Measurements from ENCODE around the gene PARD6G.

The PARD6G gene

DNA sequence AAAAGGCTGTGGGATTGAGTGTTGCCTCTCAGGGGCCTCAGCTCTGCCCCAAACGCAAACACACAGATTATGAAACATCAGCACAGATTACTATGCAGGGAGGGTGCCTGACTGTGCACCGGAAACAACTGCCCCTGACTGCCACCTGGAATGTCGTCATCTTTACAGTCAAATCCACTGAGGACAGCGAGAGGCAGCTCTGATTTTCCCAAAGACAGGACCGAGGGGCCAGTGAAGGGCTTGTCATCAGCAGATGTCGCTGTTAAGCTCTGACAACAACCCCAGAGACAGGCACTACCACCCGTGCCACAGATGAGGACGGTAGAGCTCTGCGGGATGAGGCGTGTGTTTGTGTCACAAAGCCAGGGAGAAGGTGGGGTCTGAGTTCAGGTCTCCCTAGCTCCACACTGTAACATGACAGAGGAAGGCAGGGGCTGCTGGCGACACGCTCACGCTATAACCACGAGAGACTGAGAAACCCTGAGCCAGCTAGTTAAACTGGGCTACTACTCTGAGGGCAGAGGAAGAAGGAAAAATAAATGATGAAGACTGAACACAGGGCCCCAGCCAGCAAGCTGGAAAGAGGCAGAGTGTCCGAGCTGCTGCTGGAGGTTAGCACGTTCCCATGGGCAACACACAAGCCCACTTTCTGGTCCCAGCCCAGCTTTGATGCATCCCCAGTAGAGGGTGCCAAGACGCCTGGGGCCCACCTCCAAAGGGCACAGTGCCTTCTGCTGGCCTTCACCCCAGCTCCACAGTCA lies 47.0 kb downstream of the PARD6G start:
- TF ChIP-seq, protein P1, sequence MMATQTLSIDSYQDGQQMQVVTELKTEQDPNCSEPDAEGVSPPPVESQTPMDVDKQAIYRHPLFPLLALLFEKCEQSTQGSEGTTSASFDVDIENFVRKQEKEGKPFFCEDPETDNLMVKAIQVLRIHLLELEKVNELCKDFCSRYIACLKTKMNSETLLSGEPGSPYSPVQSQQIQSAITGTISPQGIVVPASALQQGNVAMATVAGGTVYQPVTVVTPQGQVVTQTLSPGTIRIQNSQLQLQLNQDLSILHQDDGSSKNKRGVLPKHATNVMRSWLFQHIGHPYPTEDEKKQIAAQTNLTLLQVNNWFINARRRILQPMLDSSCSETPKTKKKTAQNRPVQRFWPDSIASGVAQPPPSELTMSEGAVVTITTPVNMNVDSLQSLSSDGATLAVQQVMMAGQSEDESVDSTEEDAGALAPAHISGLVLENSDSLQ (IDR thresholded peaks at IDR 0.05), result no peak
- TF ChIP-seq ARNT (IDR thresholded peaks at IDR 0.05), result no peak
- no peak for TF ChIP-seq ELF4 (IDR thresholded peaks at IDR 0.05)
- no peak for TF ChIP-seq FOXM1 (IDR thresholded peaks at IDR 0.05; ENCODE audit: borderline replicate concordance)
- no peak for TF ChIP-seq ZNF384 (IDR thresholded peaks at IDR 0.05)
- TF ChIP-seq SP1 (IDR thresholded peaks at IDR 0.05), result no peak
- TF ChIP-seq LEF1 (IDR thresholded peaks at IDR 0.05; ENCODE audit: borderline replicate concordance), result no peak
- no peak for TF ChIP-seq SUZ12 (IDR thresholded peaks at IDR 0.05)
- CTCF ChIA-PET, result interaction anchor here (0.6 to 2.1 kb wide), 7 partner anchors 9 to 56 kb away, joined by 3 to 6 read pairs (median 3); no protein-coding TSS in a partner anchor
- POLR2A ChIA-PET, result no interaction called here
- peak; percentile 27 for DNase-seq (ENCODE audit: extremely low spot score)

DNA sequence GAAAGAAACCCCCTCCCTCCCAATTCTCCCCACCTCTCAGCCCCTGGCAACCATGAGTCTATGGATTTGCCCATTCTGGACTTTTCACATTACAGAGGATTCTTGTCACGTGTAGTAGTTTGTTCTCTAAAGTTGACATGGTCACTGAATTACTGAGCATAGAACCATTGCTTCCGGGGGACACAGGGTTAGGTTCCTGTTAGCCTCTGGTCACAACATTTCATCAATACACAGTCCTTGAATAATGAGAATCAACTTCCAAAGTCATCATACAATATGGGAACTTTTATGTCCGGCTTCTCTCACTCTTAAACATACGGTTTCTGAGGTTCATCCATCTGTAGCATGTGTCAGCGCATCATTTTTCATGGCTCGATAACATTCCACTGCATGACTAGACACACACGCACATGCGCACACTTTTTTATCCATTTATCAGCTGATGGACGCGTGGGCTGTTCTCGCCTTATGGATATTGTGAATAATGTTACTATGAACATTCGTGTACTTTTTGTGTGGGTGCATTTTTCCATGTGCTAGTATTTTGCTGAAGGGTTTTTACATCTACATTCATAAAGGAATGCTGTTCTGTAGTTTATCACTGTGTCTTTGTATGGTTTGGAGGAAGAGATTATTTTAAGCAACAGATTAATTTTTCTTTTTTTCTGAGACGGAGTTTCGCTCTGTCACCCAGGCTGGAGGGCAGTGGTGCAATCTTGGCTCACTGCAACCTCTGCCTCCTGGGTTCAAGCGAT lies 48.1 kb downstream of the PARD6G start:
- DNase-seq (ENCODE audit: extremely low spot score), result no peak
- ChIA-PET CTCF (interaction anchor here (1.0 to 1.2 kb wide), 2 partner anchors 14 to 32 kb away, joined by 3 to 5 read pairs; no protein-coding TSS in a partner anchor), POLR2A (no interaction called here)
- TF ChIP-seq LEF1 (IDR thresholded peaks at IDR 0.05; ENCODE audit: borderline replicate concordance) (no peak), ARNT (IDR thresholded peaks at IDR 0.05) (no peak), ELF4 (IDR thresholded peaks at IDR 0.05) (no peak), TARDBP (IDR thresholded peaks at IDR 0.05) (no peak), ZNF384 (IDR thresholded peaks at IDR 0.05) (no peak), HDGF (IDR thresholded peaks at IDR 0.05; ENCODE audit: borderline replicate concordance) (no peak), L3MBTL2 (conservative IDR thresholded peaks at IDR 0.05) (no peak), FOXM1 (IDR thresholded peaks at IDR 0.05; ENCODE audit: borderline replicate concordance) (no peak)
- TF ChIP-seq, protein P1 (IDR thresholded peaks at IDR 0.05), result no peak

DNA sequence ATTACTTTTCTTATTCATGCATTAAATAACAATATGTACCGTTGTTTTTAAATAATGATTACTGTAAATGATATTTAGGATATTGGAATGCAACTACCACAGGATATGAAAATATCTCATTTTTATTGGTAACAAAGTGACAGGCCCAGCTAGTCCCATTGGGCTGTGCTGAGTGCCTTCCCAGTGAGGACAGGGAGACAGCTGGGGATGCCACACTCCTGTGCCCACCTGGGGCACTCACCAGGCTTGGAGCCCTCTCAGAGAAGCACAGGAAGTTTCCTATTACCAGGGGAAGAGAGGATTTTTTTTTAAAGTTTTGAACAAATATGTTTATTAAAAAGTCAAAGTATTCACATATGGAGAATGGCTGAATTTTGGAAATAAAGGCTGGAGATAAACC lies 48.9 kb downstream of the PARD6G start:
- no peak for DNase-seq (ENCODE audit: extremely low spot score)
- ChIA-PET POLR2A (no interaction called here), CTCF (no interaction called here)
- no peak for TF ChIP-seq CTBP1 (IDR thresholded peaks at IDR 0.05; ENCODE audit: borderline replicate concordance)
- TF ChIP-seq FOXM1 (IDR thresholded peaks at IDR 0.05; ENCODE audit: borderline replicate concordance), result no peak
- no peak for TF ChIP-seq ZNF384 (IDR thresholded peaks at IDR 0.05)
- no peak for TF ChIP-seq FOXA1 (IDR thresholded peaks at IDR 0.05)
- TF ChIP-seq L3MBTL2 (conservative IDR thresholded peaks at IDR 0.05), result no peak
- TF ChIP-seq SUZ12 (IDR thresholded peaks at IDR 0.05), result no peak
- TF ChIP-seq HDGF (IDR thresholded peaks at IDR 0.05; ENCODE audit: borderline replicate concordance), result no peak
- no peak for TF ChIP-seq NFRKB (IDR thresholded peaks at IDR 0.05)
- no peak for TF ChIP-seq ARNT (IDR thresholded peaks at IDR 0.05)
- TF ChIP-seq, protein P1 (IDR thresholded peaks at IDR 0.05), result no peak

GRCh38 chr18:80197528-80197927 lies 49.8 kb downstream of the PARD6G start:
- POLR2A ChIA-PET, result no interaction called here
- no peak for DNase-seq (ENCODE audit: extremely low spot score)
- TF ChIP-seq LEF1 (IDR thresholded peaks at IDR 0.05; ENCODE audit: borderline replicate concordance) (no peak), BHLHE40 (IDR thresholded peaks at IDR 0.05; ENCODE audit: borderline replicate concordance) (no peak), ELF4 (IDR thresholded peaks at IDR 0.05) (no peak), FOXK2 (IDR thresholded peaks at IDR 0.05) (no peak), HDGF (IDR thresholded peaks at IDR 0.05; ENCODE audit: borderline replicate concordance) (no peak), ARNT (IDR thresholded peaks at IDR 0.05) (no peak), SP1 (IDR thresholded peaks at IDR 0.05) (no peak), L3MBTL2 (conservative IDR thresholded peaks at IDR 0.05) (no peak), FOXA1 (IDR thresholded peaks at IDR 0.05) (no peak), FOXM1 (IDR thresholded peaks at IDR 0.05; ENCODE audit: borderline replicate concordance) (no peak), NFRKB (IDR thresholded peaks at IDR 0.05) (no peak), SUZ12 (IDR thresholded peaks at IDR 0.05) (no peak), CTBP1 (IDR thresholded peaks at IDR 0.05; ENCODE audit: borderline replicate concordance) (no peak), TARDBP (IDR thresholded peaks at IDR 0.05) (no peak), ZNF384 (IDR thresholded peaks at IDR 0.05) (no peak)
- TF ChIP-seq, protein P1 (IDR thresholded peaks at IDR 0.05), result no peak
- CTCF ChIA-PET, result interaction anchor here (1.1 to 1.2 kb wide), 2 partner anchors 19 to 26 kb away, joined by 3 to 4 read pairs; no protein-coding TSS in a partner anchor

DNA sequence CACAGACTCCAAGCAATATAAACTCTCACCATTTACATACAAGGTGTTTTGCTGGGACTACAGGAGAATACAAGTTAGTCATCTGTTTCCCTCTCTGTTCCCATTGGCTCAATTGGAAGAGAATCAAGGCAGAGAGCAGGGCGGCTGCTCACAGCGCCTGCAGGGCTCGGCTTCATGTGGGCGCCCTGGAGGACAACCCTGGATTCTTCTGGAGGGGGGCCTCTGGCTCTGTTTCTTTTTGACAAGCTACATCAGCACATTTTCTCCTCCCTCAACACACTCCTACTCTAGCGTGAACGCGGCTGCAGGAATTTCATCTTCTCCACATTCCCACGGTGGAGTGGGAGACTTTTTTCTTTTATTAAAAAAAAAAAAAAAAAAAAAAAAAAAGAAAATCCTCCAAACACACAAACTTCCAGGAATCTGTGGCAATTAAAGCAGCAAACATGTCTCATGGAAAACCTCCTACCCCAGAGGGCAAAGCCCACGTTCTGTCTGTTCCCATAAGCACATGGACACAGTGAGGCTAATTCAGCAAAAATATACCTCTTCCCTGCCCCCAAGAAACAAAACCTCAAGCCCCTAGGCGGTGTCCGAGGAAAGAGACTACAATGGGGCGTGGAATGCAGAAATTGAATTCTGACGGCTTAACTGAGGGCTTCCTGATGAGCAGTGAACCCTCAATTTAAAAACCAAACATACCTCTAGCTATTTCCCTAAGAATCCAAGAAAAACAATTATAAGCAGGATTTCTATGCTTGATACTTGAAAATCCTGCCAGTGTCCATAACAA lies 50.6 kb downstream of the PARD6G start:
- TF ChIP-seq CTBP1 (IDR thresholded peaks at IDR 0.05; ENCODE audit: borderline replicate concordance) (no peak), TARDBP (IDR thresholded peaks at IDR 0.05) (no peak), LEF1 (IDR thresholded peaks at IDR 0.05; ENCODE audit: borderline replicate concordance) (no peak), BHLHE40 (IDR thresholded peaks at IDR 0.05; ENCODE audit: borderline replicate concordance) (no peak)
- TF ChIP-seq, protein P1 (IDR thresholded peaks at IDR 0.05), result no peak
- no peak for DNase-seq (ENCODE audit: extremely low spot score)
- ChIA-PET POLR2A (no interaction called here), CTCF (interaction anchor here (1.1 to 1.2 kb wide), 2 partner anchors 19 to 25 kb away, joined by 3 to 4 read pairs; no protein-coding TSS in a partner anchor)

All from HEK293T (cell line).